ENCODE data around the gene MSMO1. TPM values are rescaled to one million over a fixed set of nuclear protein-coding genes. Genes with fewer than 3 reads are reported as not detected.

Gene MSMO1
- total and polyA plus RNA-seq, 2 of the 8 experiments (the other 6 are each of a cell fraction or from before 2014, with no cell fraction given) = 79.8 to 109 TPM

GRCh38 chr4:165293927-165294649 is 33.4 kb upstream of the MSMO1 start (continued):
- TF ChIP-seq ASH2L (IDR thresholded peaks at IDR 0.05; ENCODE audit: low read length) (no peak), RBBP5 (IDR thresholded peaks at IDR 0.05; ENCODE audit: borderline replicate concordance, low read depth, low read length) (no peak), SP4 (IDR thresholded peaks at IDR 0.05; ENCODE audit: low read length) (no peak)
